Fibroblast of lung (primary cell): ENCODE data around the gene NUMA1.

Source experiments
- CTCF ChIP-seq, 2 donors: IDR thresholded peaks in 1 of 2; conservative IDR thresholded peaks in 1 of 2; 1 replicate in 1 of 2; 2 replicates in 1 of 2; pipeline ENCODE4 v1.5.1; 2011 to 2012; ENCODE audit warnings: low read length in 2 of 2, control low read depth in 1 of 2, inconsistent platforms in 1 of 2, low read depth in 1 of 2, mild to moderate bottlenecking in 1 of 2
- EZH2 ChIP-seq: IDR thresholded peaks from 2 replicates; pipeline ENCODE4 v1.5.1; 2012; ENCODE audit warnings: low read length, control low read depth, mild to moderate bottlenecking; ENCODE audit errors: missing control alignments

DNA sequence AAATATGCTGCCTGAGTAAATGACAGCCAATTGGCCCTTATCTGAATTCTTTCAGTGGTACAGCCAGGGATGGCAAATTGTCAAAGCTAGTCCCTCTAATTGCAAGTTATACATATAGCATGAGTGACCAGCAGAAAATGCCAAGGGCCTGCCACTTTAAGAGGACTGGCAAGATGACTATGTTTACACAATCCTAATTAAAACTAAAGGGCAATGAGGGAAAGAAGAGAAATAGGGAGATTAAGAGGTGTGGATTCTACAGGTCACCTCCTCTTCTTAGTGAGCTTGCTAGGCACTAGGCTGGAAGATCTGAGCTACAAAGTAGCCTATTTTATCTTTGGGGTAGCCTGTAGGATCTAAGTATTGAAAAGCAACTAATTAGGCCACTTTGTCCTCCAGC lies 13.5 kb downstream of the NUMA1 start:
- TF ChIP-seq CTCF (conservative IDR thresholded peaks at IDR 0.05 in 1 of 2, IDR thresholded peaks at IDR 0.05 in 1 of 2; ENCODE audit: low read depth in 1 of 2, low read length in 2 of 2) (no peak), EZH2 (no peak)
